Measurements from ENCODE around the gene CCL22.

CCL22 gene

GRCh38 chr16:57357330-57358085 is 1.1 kb upstream of the CCL22 start:
- Mint-ChIP-seq H3K27ac (no peak overlapping the region), H3K4me1 (no peaks in the 10 kb centered on the region), H3K4me3 (no peak overlapping the region)

GRCh38 chr16:57358086-57358420 is 530 bp upstream of the CCL22 start:
- Mint-ChIP-seq H3K9me3 (no peaks in the 10 kb centered on the region), H3K4me3 (no peak overlapping the region), H3K27me3 (ENCODE audit: low read depth) (peaks cover 16% of the 10 kb centered on the region), H3K36me3 (ENCODE audit: low read depth) (no peaks in the 10 kb centered on the region), H3K27ac (no peak overlapping the region), H3K4me1 (no peaks in the 10 kb centered on the region)
- TF ChIP-seq, protein P1, sequence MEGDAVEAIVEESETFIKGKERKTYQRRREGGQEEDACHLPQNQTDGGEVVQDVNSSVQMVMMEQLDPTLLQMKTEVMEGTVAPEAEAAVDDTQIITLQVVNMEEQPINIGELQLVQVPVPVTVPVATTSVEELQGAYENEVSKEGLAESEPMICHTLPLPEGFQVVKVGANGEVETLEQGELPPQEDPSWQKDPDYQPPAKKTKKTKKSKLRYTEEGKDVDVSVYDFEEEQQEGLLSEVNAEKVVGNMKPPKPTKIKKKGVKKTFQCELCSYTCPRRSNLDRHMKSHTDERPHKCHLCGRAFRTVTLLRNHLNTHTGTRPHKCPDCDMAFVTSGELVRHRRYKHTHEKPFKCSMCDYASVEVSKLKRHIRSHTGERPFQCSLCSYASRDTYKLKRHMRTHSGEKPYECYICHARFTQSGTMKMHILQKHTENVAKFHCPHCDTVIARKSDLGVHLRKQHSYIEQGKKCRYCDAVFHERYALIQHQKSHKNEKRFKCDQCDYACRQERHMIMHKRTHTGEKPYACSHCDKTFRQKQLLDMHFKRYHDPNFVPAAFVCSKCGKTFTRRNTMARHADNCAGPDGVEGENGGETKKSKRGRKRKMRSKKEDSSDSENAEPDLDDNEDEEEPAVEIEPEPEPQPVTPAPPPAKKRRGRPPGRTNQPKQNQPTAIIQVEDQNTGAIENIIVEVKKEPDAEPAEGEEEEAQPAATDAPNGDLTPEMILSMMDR (IDR thresholded peaks at IDR 0.05; ENCODE audit: unreplicated experiment in 3 of 3) = no peak

More at GRCh38 chr16:57357330-57358085, 1.1 kb upstream of the CCL22 start:
- Mint-ChIP-seq H3K9me3 (no peaks in the 10 kb centered on the region), H3K36me3 (ENCODE audit: low read depth) (no peaks in the 10 kb centered on the region), H3K27me3 (ENCODE audit: low read depth) (peaks cover 12% of the 10 kb centered on the region)
- TF ChIP-seq, protein P1 (IDR thresholded peaks at IDR 0.05; ENCODE audit: unreplicated experiment in 3 of 3) = no peak

DNA sequence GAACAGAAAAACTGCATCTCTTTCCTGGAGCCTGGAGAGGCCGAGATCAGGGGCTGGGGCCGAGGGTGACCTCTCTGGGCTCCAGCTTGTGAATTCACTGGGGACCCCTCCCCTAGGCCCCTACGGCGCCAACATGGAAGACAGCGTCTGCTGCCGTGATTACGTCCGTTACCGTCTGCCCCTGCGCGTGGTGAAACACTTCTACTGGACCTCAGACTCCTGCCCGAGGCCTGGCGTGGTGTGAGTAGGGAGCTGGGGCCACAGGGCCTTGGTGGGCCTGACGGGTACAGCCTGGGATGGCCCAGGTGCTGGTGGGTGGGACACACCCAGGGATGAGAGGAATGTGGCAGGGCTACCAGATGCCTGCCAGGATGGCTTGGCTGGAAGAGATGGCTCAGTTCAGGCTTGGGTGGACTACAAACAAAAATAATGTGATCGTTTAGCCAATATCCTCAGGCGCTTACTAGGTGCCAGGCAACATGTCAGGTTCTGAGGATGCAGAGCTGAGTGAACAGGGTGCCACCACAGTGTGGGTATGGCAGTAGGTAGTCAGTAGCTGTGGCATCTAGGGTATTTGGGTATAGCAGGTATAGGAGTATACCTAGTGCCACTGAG is 1.8 kb downstream of the CCL22 start:
- no peak overlapping the region for H3K4me3 Mint-ChIP-seq
- TF ChIP-seq, protein P1 (IDR thresholded peaks at IDR 0.05; ENCODE audit: unreplicated experiment in 3 of 3) = no peak
- H3K36me3 Mint-ChIP-seq (ENCODE audit: low read depth) = no peaks in the 10 kb centered on the region
- no peaks in the 10 kb centered on the region for H3K9me3 Mint-ChIP-seq
- no peaks in the 10 kb centered on the region for H3K4me1 Mint-ChIP-seq
- H3K27ac Mint-ChIP-seq = no peak overlapping the region
- peaks cover 13% of the 10 kb centered on the region for H3K27me3 Mint-ChIP-seq (ENCODE audit: low read depth)

GRCh38 chr16:57361404-57361803 is 2.8 kb downstream of the CCL22 start:
- H3K27ac Mint-ChIP-seq = no peak overlapping the region
- TF ChIP-seq, protein P1 (IDR thresholded peaks at IDR 0.05; ENCODE audit: unreplicated experiment in 3 of 3) = no peak
- H3K9me3 Mint-ChIP-seq = no peaks in the 10 kb centered on the region
- H3K36me3 Mint-ChIP-seq (ENCODE audit: low read depth) = no peaks in the 10 kb centered on the region
- H3K4me1 Mint-ChIP-seq = no peaks in the 10 kb centered on the region
- peaks cover 19% of the 10 kb centered on the region for H3K27me3 Mint-ChIP-seq (ENCODE audit: low read depth)
- no peak overlapping the region for H3K4me3 Mint-ChIP-seq

GRCh38 chr16:57364143-57364542 is 5.6 kb downstream of the CCL22 start:
- peaks cover 21% of the 10 kb centered on the region for H3K27me3 Mint-ChIP-seq (ENCODE audit: low read depth)
- H3K9me3 Mint-ChIP-seq = no peaks in the 10 kb centered on the region
- no peak overlapping the region for H3K4me3 Mint-ChIP-seq
- H3K27ac Mint-ChIP-seq = no peak overlapping the region
- H3K36me3 Mint-ChIP-seq (ENCODE audit: low read depth) = no peaks in the 10 kb centered on the region
- TF ChIP-seq, protein P1 (IDR thresholded peaks at IDR 0.05; ENCODE audit: unreplicated experiment in 3 of 3) = no peak
- H3K4me1 Mint-ChIP-seq = no peaks in the 10 kb centered on the region
